GM19239 (cell line): ENCODE data around the gene PNMA8C.
"Not testable (repeated sequence)": the region's sequence is repeated elsewhere in the genome, so short reads cannot be mapped to it uniquely, and the experiment has no call there.

Experiments used
- DNase-seq: peaks from one replicate; pipeline ENCODE4 v3.0.0; 2011; ENCODE audit warnings: low spot score; ENCODE audit not compliant: insufficient read length
- FAIRE-seq: peaks from 2 replicates; lab custom pipeline; 2011; peaks lifted over from hg19 to GRCh38; lab: Jason Lieb, UNC

The PNMA8C gene

GRCh38 chr19:46412650-46413261 lies 16.0 kb downstream of the PNMA8C start:
- DNase-seq = no peak
- FAIRE-seq = no peak

DNA sequence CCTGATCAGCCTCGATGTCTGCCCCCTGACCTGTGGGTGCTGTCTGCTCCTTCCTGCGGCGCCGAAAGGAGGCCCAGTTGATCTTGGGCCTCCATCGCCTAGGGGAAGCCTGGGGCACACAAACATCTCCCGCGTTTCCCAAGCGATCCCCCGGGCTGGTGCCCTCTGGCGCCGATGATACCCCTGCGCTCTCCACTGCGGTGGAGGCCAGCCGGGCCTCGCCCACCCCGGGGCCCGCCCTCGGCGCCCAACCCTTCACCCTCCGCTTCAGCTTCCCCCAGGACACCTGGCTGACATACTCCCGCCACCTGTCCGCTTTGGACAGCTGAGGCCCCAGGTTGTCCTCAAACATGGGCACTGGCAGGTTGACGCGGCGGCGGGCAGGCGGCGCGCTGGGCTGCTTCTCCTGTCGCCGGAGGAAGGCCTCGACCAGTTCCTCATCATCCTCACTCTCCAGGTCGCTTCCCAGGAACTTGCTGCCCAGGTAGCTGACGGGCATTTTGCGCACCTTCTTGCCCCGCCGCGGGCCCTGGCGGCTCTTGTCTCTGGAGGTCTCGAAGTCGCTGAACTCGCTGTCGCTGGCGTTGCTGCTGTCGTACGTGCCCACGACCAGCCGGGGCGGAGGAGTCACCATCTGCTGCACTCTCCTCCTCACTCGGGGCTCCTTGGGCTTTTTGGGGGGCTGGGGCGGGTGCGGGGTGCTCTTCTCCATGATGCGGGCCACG lies 16.6 kb downstream of the PNMA8C start:
- FAIRE-seq = no peak
- no peak for DNase-seq

GRCh38 chr19:46411088-46411924 lies 17.4 kb downstream of the PNMA8C start:
- no peak for DNase-seq
- no peak for FAIRE-seq

DNA sequence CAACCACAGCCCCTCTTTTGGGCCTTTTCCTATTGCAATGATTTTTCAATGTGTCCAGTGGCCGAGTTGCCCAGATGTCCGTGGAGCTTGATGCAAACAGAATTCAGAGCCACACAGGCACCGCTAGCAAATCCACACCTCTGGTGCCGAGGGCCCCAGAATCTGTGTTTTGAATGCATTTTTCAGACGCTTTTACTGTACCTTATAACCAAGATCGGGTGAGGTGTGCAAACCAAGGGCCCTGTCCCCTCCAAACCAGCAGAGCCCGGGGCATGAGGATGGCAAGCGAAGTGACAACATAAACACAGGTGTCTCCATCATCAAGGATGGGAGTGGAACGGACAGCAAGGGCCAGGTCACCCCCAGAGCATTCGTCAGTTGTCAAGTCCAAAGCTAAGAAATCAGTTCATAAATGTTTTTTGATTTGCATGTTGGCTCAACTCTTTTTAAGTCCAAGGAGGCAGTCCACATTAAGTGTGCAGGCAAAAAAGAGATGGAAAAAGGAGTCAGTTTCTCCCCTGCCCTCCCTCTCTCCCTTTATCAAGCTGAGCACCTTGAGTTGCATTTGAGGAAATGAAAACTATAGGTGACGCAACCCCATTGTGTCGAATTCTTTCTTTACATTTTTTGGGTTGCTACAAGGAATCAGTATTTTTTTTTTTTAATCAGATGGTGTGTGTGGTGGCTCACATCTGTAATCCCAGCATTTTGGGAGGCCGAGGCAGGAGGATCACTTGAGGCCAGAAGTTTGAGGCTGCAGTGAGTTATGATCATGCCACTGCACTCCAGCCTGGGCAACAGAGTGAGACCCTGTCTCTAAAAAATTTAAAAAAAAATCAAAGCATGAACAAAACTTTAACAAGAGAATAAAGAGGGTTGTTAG lies 18.3 kb downstream of the PNMA8C start:
- DNase-seq (no peak), FAIRE-seq (no peak)

- FAIRE-seq = no peak
- no peak for DNase-seq
Observed at GRCh38 chr19:46409191-46409590, 19.5 kb downstream of the PNMA8C start.

DNA sequence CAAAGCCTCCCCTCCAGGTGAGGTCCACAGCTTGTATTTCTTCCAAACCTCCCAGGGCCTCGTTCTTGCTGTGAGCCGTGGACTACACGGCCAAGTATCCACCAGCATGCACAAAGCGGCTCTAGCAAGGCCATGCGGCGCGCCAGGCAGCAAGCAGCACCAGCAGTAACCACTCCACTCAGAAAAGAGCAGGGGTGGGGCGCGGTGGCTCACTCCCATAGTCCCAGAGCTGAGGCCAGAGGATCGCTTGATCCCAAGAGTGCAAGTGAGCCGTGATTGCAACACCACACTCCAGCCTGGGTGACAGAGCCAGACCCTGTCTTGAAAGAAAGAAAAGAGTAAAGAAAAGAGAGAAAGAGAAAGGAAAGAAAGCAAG lies 20.1 kb downstream of the PNMA8C start:
- no peak for DNase-seq
- FAIRE-seq = no peak

DNA sequence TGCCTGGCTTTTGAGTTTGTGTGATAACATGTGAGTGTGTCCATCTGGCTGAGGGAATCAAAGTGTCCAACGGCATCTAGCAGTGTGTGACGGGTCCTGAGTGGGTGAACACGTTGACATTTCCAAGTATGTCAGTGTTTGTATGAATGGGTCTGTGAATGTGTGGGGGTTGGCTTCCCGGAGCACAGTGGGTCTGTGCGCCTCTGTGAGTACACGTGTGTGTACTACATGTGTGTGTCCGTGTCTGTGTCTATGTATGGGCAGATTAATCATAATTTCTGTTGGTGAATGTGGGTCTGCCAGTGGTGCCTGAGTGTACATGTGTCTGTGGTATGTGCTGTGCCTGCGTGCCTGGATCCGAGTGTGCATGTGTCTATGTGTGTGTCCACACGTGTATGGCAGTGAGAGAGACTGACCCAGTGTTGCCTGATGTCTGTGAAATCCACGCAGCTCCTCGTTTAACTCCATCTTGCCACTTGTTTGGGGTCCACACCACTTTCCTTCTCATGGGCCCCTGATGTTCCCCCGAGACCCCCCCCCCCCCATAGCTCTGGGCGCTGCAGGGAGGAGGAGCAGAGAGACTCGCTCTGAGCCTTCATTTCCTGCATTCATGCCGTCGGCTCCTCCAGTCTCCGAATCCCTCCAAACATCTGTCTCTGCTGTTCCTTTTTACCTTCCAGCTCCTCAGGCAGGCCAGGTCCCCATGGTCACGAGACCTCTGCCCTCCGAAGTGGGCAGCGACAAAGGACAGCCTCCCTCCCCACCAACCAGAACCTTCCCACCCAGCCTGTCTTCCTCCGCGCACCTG lies 20.7 kb downstream of the PNMA8C start:
- FAIRE-seq = no peak

DNA sequence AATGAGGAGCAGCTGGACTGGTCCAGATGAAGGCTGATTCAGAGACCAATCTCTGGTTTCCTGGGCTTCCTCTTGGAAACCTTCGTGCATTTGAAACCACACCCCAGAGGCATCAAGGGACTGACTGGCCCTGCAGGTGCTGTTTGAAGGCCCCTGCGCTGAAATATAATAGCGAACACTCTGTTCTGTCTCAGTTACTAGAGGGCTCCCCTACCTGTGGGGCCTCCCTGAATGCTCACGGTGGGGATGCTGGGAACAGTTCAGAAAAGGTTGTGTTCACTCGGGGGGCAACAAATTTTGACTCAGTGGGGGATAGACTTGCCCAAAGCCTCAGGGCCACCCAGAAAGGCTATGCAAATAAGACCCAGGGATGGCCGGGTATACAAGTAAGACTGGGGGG lies 21.8 kb downstream of the PNMA8C start:
- DNase-seq (no peak), FAIRE-seq (no peak)

More for the DNA sequence above, 20.7 kb downstream of the PNMA8C start:
- no peak for DNase-seq

DNA sequence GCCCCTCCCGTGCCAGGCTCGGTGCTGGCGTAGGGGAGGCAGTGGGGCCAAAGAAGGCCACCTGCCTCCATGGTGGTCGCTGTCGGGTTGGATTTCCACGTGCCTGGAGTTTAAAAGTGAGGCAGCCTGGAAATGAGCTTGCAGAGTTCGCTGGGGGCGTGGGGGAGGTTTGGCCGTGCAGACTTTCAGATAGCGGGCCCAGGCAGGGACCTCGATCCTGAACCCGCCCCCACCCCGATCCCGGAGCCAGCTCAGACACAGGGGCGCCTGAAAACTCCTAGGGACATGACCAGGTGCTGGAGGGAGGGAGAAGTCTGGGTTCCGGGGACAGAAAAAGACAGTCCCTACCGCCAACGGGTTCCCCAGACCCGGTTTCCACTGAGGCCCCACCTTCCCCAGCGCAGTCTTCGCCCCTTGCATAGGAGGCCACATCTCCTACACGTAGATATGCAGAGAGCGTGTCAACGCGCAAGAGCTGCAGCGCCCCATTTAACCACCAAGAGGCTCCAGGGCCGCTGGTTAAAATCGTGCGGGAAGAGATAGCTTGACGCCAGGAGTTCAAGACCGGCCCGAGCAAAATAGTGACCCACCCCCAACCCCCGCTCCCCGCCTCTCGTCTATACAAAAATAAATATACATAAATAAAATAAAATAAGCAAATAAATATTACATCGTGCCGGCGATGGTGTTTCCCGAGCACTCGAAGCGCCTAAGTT lies 23.8 kb downstream of the PNMA8C start:
- FAIRE-seq (no peak), DNase-seq (no peak)

- DNase-seq (no peak), FAIRE-seq (no peak)
Observed at GRCh38 chr19:46404055-46404752, 24.5 kb downstream of the PNMA8C start.

DNA sequence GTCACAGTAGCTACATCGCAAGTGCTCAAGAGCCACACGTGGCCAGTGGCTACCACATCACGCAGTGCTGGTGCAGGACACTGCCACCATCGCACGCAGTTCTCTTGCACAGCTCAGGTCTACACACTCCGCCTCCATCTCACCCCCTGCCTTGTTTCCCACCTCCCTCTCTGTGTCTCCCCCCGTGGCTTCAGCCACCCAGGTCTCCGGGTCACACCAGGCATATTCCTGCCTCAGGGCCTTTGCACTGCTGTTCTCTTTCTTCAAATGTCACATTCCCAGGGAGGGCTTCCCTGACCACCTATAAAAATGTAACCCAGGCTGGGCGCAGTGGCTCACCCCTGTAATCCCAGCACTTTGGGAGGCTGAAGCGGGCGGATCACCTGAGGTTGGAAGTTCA lies 26.0 kb downstream of the PNMA8C start:
- FAIRE-seq (no peak), DNase-seq (no peak)

GRCh38 chr19:46397801-46398479 lies 30.8 kb downstream of the PNMA8C start:
- DNase-seq, FAIRE-seq: not testable (repeated sequence)

DNA sequence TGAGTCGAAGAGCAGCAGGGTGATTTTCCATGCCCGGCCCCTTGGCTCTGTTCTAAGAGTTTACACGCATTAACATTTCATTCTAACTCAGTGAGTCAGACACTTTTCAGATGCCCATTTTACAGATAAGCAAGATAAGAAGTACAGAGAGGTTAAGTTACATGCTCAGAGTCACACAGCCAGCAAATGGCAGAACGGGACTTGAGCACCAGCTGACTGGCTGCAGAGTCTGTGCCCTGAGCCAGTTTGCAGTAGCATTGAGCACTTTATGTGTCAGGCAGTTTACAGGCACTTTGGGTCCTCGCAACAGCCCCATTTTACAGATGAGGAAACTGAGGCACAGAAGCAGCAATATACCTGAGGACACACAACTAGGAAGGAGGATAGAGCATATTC lies 34.3 kb downstream of the PNMA8C start:
- FAIRE-seq (no peak), DNase-seq (no peak)

DNA sequence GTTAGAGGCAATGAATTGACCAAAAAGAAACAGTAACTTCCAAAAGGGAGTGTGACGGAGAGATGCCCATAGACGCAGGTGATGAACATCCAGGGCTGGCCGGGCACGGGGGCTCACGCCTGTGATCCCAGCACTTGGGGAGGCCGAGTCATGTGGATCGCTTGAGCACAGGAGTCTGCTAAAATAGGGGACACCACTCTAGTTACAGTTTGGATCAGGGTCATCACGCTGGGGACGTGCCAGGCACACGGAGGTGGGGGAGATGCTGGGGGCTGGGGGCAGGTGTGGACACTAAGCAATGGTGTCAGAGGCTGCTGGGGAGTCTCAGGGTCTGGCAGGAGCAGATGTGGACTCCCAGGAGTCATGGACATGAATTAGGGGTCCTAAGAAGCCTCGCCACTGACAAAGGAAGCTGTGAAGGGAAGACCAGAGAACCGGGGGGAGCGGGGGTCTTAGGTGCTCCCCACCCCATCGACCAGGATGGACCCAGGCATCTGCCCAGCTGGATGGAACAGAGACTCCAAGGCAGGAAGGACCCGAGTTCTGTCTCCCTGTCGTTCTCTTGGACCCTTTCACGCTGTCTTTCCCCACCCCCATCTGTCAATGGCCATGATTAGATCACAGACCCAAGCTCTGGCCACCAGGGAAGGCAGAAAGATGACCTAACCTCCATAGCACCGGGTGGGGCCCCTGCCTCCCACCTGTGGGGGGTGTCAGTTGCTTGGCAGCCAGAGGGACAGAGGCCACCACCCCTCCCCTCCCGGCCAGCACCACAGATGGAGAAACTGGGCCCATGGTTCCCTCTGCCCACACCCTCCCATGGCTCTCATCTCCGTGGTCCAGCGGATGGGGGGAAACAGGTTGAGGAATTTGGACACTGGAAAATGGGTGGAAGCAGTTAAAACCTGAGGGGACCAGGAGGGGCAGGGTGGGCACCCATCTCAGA lies 35.0 kb downstream of the PNMA8C start:
- no peak for FAIRE-seq
- no peak for DNase-seq

DNA sequence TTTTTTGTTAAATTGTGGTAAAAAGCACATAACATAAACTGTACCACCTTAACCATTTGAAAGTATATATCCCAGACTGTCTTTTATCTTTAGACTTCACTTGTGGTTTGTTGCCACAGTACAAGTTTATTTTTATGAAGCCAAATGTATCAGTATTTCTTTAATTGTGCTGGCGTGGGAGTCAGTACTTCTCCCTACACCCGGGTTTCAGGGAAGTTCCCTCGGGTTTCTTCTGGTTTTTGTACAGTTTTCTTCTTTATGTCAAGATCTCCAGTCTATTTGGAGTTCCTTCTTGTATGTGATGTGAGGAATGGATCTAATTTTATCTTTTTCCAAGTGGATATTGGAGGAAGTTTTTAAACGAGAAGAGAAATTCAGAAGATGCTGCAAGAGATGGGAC lies 35.9 kb downstream of the PNMA8C start:
- FAIRE-seq = no peak
- no peak for DNase-seq

- DNase-seq = no peak
- no peak for FAIRE-seq
Observed at GRCh38 chr19:46392252-46392801, 36.4 kb downstream of the PNMA8C start.
